ENCODE measurements around the gene CLPTM1. TPM values are rescaled to one million over a fixed set of nuclear protein-coding genes. Genes with fewer than 3 reads are reported as not detected.
"Not testable (repeated sequence)": the region's sequence is repeated elsewhere in the genome, so short reads cannot be mapped to it uniquely, and the experiment has no call there.

The CLPTM1 gene
- total RNA-seq, 1 experiment from 2014 or later = 82.0 TPM

- H3K4me1 ChIP-seq (ENCODE audit: insufficient read depth, low read length); H2BK15ac ChIP-seq (ENCODE audit: low read depth, low read length); H3K56ac ChIP-seq (ENCODE audit: insufficient read length, low read depth, low read length); H2AFZ ChIP-seq (ENCODE audit: low read length); H2BK20ac ChIP-seq (ENCODE audit: low read depth, low read length, poor library complexity, severe bottlenecking); H3K9me3 ChIP-seq (ENCODE audit: control insufficient read depth, low read depth, low read length); H3K36me3 Mint-ChIP-seq (ENCODE audit: insufficient read depth in 1 of 3, low read depth in 3 of 3); H2BK5ac ChIP-seq (ENCODE audit: insufficient read length, low read length); H3T11ph ChIP-seq (ENCODE audit: low read length); H3K79me2 ChIP-seq (ENCODE audit: insufficient read depth, low read length); H2BK12ac ChIP-seq (ENCODE audit: insufficient read length, low read depth, low read length); H4K8ac ChIP-seq (replicated peaks; ENCODE audit: insufficient read length, low read depth, low read length); H4K5ac ChIP-seq (ENCODE audit: insufficient read length, low read depth, low read length); H4K91ac ChIP-seq (ENCODE audit: insufficient read length, low read depth, low read length); H3K27me3 Mint-ChIP-seq (ENCODE audit: low read depth); H4K20me1 ChIP-seq (ENCODE audit: control insufficient read depth, insufficient read depth, insufficient read length); H3K23ac ChIP-seq (ENCODE audit: insufficient read length, low read depth, low read length); H3K9me3 Mint-ChIP-seq; H3K4ac ChIP-seq (ENCODE audit: low read depth, low read length); H2BK120ac ChIP-seq (ENCODE audit: low read depth, low read length, poor library complexity, severe bottlenecking); H3K27me3 ChIP-seq (ENCODE audit: insufficient read depth, low read length); H3K23me2 ChIP-seq (ENCODE audit: insufficient read length, low read depth, low read length, poor library complexity, severe bottlenecking); H3K79me1 ChIP-seq (ENCODE audit: insufficient read depth, low read depth, low read length, poor library complexity, severe bottlenecking); H2AK5ac ChIP-seq (ENCODE audit: insufficient read length, low read length): not testable (repeated sequence)
- Mint-ChIP-seq H3K4me3 (peak within 1 kb of the TSS; percentile 94 to 98), H3K4me1 (peaks cover 29 to 34% of the 10 kb centered on the region in 2 experiments), H3K27ac (peak within 1 kb of the TSS; percentile 96 to 100 (median 99))
- WGBS (ENCODE audit: extremely low coverage, insufficient read length, low lambda C conversion rate) = no CpG with 5 or more reads among the region's 28 CpGs
- Histone ChIP-seq H3K9ac (ENCODE audit: extremely low read depth, insufficient read length, low read length) (peak within 1 kb of the TSS; percentile 21), H3K27ac (ENCODE audit: insufficient read length, low read depth, low read length) (peak within 1 kb of the TSS; percentile 22), H3K14ac (ENCODE audit: insufficient read depth, low read length) (peak within 1 kb of the TSS; percentile 68), H3K4me2 (ENCODE audit: insufficient read depth, insufficient read length, low read length) (peak within 1 kb of the TSS; percentile 75), H3K18ac (ENCODE audit: insufficient read length, low read depth, low read length) (peak within 1 kb of the TSS; percentile 93)
- peak; percentile 94 for DNase-seq
Observed at GRCh38 chr19:44914433-44915206, 40.6 kb upstream of the CLPTM1 start, which contains the start of gene APOC1. APOC1 (plus strand) TSS chr19:44914608; CDS start chr19:44914892, 284 bp downstream.
